GM19099 (cell line): ENCODE data around the gene GOLGA5.

Experiments used
- POLR2A ChIP-seq: IDR thresholded peaks from 3 replicates; pipeline ENCODE4 v1.6.1; 2011; ENCODE audit warnings: low read depth; ENCODE audit not compliant: insufficient read length; ENCODE audit errors: extremely low read depth

GOLGA5 gene

DNA sequence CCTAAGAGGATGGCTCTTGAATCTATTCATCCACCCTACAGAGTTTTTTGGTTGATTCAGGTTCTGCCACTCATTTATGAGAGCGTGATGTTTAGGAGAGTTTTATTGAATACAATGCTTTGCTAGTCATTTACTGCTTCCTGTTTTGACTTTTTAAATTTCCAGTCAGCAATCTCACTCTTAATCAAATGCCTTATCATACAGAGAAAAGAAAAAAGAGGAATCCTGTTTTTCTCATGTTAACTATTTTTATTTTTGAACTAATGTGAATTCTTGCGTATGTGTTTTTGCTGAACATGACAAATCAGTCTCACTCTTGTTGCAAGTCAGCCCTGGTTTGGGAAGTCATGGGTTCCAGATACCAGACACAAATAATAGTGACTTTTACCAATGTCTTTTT, 23.6 kb upstream of the GOLGA5 start:
- no peak for TF ChIP-seq POLR2A

GRCh38 chr14:92774572-92774971, 19.5 kb upstream of the GOLGA5 start:
- TF ChIP-seq POLR2A, result no peak

GRCh38 chr14:92780444-92781232, 13.5 kb upstream of the GOLGA5 start:
- no peak for TF ChIP-seq POLR2A

GRCh38 chr14:92781350-92781749, 12.8 kb upstream of the GOLGA5 start:
- no peak for TF ChIP-seq POLR2A

DNA sequence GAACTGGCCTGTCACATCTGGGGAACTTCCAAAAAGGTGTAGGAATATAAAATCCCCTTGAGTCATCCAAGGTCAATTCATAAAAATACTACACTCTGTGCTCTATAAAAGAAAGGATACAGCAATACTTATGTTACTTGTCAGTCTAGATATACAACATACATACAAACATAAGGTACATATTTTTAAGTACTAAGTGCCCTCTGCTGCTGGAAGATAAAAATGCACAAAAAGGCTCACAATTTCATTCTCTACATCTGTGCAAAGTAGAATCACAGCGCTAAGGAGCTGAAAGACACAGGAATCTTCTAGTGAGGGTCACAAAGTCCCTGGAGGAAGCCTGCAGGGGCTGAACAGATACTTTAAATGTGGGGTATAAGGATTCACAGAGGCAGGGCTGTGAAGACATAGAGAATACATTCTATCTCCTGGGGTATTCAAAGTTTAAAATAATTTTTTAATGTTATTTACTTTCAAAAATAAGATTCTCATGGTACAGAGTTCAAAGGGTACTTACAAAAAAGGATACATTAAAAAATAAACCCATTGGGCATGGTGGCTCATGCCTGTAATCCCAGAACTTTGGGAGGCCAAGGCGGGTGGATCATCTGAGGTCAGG, 10.2 kb upstream of the GOLGA5 start:
- no peak for TF ChIP-seq POLR2A

DNA sequence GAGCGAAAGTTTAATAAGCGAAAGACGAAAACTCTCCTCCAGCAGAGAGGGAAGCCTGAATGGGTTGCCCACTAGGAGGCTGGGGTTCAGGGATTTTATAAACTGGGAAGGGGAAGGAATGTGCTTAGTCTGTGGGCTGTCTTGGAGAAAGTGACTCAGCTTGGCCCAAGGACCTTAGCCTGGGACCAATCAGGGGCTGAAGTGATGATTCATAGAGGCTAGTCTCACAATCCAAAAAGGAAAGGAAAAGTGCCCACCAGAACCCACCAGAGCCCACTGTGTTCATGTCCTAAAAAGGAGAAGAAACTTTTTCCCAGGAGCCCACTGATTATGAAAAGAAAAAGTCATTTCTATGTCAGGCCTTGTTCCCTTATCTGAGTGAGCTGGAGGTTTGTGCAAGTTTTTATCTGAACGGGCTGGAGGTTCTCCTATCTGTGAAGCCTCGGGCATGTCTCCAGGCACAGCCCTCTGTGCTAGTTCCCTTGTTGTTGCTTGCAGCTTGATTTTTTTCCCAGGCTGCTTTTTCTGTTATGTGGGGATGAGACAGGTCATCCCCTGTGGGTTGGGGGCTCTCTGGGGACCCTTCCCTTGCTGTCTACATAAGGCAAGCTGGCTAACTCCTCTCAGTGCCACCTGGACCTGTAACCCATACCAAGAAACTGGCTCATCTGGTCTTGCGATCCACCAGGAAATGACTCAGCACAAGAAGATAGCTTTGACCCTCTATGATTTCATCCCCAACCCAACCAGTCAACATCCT, 8.3 kb upstream of the GOLGA5 start:
- TF ChIP-seq POLR2A, result no peak

DNA sequence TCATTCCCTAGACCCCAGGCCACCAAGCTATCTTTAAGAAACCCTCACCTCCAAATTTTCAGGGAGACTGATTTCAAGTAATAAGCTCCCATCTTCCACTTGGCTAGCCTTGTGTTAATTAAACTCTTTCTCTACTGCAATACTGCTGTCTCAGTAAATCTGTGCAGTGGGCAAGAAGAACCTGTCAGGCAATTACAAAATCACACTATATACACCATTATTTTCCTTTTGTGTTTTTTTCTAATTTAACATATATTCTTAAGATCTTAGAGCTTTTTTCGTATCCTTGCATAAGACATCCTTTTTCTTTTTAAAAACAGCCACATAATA, 7.7 kb upstream of the GOLGA5 start:
- TF ChIP-seq POLR2A, result no peak

- TF ChIP-seq POLR2A, result no peak
Measured at GRCh38 chr14:92787554-92787953, 6.6 kb upstream of the GOLGA5 start.

DNA sequence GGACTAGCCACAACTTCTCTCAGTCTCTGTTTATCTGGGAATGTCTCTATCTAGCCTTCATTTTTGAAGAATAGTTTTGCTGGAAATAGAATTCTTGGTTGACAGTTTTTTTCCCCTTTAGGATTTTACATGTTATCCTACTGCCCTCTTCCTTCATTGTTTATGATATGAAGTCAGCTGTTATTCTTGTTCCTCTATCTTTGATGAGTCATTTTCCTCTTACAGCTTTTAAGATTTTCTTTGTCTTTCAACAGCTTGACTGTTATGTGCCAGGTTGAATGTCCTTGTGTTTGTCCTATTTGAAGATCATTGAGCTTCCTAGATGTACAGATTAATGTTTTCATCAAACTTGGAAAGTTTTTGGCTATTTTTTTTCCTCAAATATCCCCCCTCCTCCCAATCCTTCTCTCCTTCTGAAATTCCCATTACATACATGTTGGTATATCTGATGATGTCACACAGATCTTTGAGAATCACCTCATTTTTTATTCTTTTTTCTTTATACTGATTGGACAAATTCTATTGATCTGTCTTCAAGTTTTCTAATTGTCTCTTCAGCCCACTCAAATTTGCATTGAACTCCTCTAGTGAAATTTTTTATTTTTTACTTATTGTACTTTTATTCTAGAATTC, 4.5 kb upstream of the GOLGA5 start:
- no peak for TF ChIP-seq POLR2A

DNA sequence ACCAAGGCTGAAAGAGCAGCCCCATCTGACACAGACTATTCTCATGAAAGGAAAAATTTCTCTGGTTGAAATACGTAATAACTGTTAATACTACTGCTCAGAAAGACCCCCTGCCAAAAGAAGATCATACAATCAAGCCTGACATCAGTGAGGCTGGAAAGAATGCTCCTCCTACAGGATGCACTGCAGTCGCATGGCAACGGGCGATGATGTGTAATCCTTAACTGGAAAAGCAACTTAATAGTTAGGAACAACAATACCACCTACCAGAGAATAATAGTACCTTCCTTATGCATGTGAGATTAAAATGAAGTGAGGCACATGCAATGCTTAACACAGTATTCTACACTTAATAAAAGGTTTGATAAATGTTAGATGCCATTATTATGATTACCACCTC, 1.2 kb upstream of the GOLGA5 start:
- no peak for TF ChIP-seq POLR2A

DNA sequence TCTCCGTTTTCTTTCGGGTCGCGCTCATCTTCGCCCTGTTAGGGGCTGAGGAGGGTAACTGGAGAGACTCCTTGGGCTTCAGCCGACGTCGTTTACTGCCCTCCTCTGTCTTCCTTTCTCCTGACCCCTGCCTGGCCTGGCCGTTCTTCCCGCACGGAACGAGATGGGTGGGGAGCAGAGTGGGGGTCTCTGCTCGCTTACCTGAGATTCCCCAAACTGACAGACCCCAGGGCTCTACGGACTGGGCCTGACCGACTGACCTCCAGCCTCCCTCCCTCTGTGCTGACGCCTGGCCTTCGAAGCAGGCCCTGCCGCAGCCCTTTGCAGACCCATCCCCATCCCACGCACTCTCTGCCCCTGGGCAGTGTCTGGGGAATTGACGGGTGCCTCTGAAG, 439 bp downstream of the GOLGA5 start:
- no peak for TF ChIP-seq POLR2A

DNA sequence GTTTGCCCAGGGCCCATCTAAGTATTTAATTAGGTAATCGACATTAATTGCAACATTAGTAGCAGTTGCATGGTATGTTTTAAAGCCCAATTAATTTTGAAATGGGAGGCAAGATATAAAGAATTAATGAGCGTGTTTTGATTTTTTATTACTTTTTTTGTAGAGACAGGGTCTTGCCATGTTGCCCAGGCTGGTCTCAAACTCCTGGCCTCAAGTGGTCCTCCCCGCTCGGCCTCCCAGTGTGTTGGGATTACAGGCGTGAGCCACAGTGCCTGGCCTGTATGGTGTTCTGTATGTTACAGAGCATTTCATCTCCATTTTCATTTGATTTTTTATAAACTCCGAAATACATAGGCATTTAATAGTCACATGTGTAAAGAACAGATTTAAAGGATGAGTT, 856 bp downstream of the GOLGA5 start:
- no peak for TF ChIP-seq POLR2A

- TF ChIP-seq POLR2A, result no peak
Measured at GRCh38 chr14:92797935-92798653, 4.0 kb downstream of the GOLGA5 start.

DNA sequence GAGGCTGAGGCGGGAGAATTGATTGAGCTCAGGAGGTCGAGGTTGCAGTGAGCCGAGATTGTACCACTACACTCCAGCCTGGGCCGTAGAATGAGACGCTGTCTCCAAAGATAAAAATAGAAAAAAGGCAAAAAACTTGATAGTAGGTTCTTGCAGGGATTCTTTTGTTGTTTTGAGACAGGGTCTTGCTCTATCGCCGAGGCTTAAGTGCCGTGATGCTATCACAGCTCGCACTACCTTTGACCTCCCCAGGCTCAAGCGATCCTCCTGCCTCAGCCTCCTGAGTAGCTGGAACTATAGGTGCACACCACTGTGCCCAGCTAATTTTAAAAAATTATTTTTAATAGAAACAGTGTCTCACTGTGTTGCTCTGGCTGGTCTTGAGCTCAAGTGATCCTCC, 4.7 kb downstream of the GOLGA5 start:
- no peak for TF ChIP-seq POLR2A

GRCh38 chr14:92800012-92800411, 5.9 kb downstream of the GOLGA5 start:
- TF ChIP-seq POLR2A, result no peak
